Adipocyte (in vitro differentiated cells): ENCODE results near the gene MYH16.

Experiments
- DNase-seq: peaks from one replicate; pipeline ENCODE4 v3.0.0-alpha.2; 2015; ENCODE audit warnings: low read depth
- H3K27me3 ChIP-seq: replicated peaks from 2 replicates; pipeline ENCODE4 v1.7.0; 2013; ENCODE audit warnings: mild to moderate bottlenecking, low read length, moderate library complexity; ENCODE audit not compliant: control insufficient read depth, insufficient read depth
- H3K36me3 ChIP-seq: 2 replicates; pipeline ENCODE4 v1.7.0; 2013; ENCODE audit warnings: low read length, mild to moderate bottlenecking, moderate library complexity; ENCODE audit not compliant: control insufficient read depth, insufficient read depth, severe bottlenecking
- H3K4me1 ChIP-seq: 2 replicates; pipeline ENCODE4 v1.7.0; 2013; ENCODE audit warnings: mild to moderate bottlenecking, low read length, moderate library complexity; ENCODE audit not compliant: control insufficient read depth, insufficient read depth
- H3K4me3 ChIP-seq: 2 replicates; pipeline ENCODE4 v1.7.0; 2013; ENCODE audit warnings: mild to moderate bottlenecking, low read length, moderate library complexity
- H3K9ac ChIP-seq: 2 replicates; pipeline ENCODE4 v1.7.0; 2013; ENCODE audit warnings: mild to moderate bottlenecking, low read length, moderate library complexity
- H3K9me3 ChIP-seq: 2 replicates; pipeline ENCODE4 v1.7.0; 2013; ENCODE audit warnings: mild to moderate bottlenecking, low read length, moderate library complexity; ENCODE audit not compliant: control insufficient read depth

The MYH16 gene

DNA sequence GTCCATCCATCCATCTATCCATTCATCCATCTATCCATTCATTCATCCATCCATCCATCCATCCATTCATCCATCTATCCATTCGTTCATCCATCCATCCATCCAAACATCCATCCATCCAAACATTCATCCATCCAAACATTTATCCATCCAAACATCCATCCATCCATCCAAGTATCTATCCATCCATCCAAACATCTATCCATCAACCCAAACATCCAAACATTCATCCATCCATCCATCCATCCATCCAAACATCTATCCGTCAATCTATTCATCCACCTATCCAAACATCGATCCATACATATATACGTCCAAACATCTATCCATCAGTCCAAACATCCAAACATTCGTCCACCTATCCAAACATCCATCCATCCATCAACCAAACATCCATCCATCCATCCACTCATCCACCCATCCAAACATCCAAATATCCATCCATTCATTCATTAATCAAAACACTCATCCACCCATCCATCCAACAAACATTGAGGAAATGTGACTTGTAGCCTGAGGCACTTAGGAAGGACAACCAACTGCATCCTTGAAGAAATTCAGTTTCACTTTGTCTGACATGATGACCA lies 28.8 kb upstream of the MYH16 start:
- Histone ChIP-seq H3K36me3 (no peaks in the 10 kb centered on the region), H3K4me3 (no peak overlapping the region)

DNA sequence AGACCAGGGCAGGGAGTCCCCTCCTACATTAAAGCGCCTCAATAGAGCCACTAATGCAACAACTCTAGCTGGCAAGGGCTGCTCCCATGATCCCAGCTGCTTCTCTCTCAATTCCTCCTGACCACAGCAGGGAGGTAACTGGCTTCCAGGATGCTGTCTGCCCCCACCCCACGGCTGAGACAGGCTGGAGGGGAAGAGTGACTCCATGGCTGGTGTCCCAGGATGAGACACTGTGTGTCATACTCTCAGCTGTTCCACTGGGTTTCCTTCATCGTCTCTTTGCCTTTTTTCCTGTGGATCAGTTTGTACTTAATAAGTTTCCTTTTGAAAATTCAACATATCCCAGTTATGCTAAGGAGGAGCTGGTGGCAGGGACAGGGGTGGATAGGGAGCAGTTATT lies 27.7 kb upstream of the MYH16 start:
- Histone ChIP-seq H3K9me3 (no peaks in the 10 kb centered on the region), H3K4me3 (no peak overlapping the region), H3K9ac (no peak overlapping the region), H3K4me1 (peaks cover 4% of the 10 kb centered on the region), H3K36me3 (no peaks in the 10 kb centered on the region), H3K27me3 (peaks cover 4% of the 10 kb centered on the region)
- DNase-seq = peak; percentile 3

More for the DNA sequence above, 28.8 kb upstream of the MYH16 start:
- Histone ChIP-seq H3K9me3 (no peaks in the 10 kb centered on the region), H3K9ac (no peak overlapping the region), H3K27me3 (peaks cover 10% of the 10 kb centered on the region), H3K4me1 (peaks cover 3% of the 10 kb centered on the region)
- no peak for DNase-seq

DNA sequence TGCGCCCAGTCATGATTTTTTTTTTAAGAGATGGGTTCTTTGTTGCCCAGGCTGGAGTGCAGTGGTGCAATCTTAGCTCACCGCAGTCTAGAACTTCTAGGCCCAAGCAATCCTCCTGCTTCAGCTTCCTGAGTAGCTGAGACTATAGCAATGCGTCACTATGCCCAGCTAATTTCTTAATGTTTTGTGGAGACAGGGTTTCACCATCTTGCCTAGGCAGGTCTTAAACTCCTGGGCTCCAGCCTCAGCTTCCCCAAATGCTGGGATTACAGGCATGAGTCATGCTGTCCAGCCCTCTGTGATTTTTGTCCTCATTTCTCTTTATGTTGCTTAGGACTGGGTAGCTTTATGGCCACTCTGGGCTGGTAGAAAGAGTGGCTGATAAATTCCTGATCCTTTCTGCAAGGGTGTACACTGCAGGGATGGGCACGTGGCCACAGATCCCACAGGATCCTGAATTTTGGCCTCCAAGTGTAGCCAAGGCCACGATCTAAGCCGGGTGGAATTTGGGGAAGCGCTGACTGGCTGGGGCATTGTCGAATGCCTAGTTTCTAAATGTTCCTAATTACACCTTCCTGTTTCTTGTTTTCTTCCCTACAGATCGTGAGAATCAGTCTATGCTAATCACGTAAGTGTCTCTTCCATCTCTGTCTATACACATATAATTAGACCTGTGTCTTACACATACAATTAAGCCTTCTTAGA lies 24.1 kb upstream of the MYH16 start:
- Histone ChIP-seq H3K27me3 (peaks cover 20% of the 10 kb centered on the region), H3K36me3 (no peaks in the 10 kb centered on the region), H3K4me3 (no peak overlapping the region), H3K9me3 (no peaks in the 10 kb centered on the region), H3K9ac (no peak overlapping the region), H3K4me1 (peaks cover 4% of the 10 kb centered on the region)
- no peak for DNase-seq

DNA sequence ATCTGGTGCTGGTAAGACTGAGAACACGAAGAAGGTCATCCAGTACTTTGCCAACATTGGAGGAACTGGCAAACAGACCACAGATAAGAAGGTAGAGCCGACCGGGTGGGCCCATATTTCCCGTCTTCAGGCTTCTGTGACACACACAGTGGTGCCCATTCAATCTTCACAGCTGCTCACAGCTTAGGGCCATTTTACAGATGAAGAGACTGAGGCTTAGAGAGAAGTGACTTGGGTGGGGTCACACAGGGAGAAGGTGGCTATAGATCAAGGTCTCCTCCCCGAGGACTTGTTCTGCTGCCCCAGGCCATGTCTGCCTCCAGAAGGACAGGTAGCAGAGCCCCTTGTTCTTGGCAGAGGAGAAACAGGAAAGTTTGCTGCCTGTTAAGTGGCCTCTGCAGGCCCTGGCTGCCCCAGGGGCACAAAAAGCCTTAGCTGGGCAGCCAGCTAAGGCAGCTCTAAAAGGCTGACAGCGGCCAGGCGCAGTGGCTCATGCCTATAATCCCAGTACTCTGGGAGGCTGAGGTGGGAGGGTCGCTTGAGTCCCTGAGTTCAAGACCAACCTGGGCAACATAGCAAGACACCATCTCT lies 22.6 kb upstream of the MYH16 start:
- Histone ChIP-seq H3K9me3 (no peaks in the 10 kb centered on the region), H3K36me3 (no peaks in the 10 kb centered on the region), H3K4me1 (peaks cover 4% of the 10 kb centered on the region), H3K4me3 (no peak overlapping the region), H3K27me3 (peaks cover 30% of the 10 kb centered on the region), H3K9ac (no peak overlapping the region)
- DNase-seq = no peak

DNA sequence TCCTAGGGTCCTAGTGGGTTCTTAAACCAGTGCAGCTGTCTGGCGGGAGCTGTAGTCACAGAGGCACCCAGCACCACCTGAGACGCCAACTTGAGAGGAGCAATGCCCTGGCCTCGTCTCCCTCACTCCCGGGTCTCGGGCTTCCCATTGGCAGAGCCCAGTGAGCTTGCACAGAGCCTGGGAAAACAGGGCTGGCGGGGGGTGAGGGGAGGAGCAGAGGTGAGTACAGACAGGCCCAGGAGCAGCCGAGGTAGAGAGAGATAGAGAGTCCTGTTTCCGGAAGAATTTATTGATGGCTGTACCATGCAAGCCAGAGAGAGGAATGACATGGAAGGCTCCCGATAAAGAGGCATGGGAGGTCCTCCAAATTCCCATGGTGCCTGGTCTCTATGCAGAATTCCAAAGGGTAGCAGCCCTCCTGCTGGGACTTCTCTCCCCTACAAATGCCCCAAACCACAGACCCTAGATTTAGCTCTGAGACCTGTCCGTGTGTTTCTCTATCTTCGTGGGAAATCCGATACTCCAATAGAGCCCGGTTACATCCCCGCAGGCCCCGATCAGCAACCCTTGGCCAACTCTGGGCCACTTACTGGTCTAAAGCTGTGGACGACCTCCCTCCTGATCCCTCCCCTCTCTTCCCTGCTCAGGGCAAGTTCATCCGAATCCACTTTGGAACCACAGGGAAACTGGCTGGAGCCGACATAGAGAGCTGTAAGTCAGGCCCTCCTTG lies 20.3 kb upstream of the MYH16 start:
- Histone ChIP-seq H3K9ac (no peak overlapping the region), H3K9me3 (no peaks in the 10 kb centered on the region), H3K4me1 (peaks cover 9% of the 10 kb centered on the region), H3K4me3 (no peak overlapping the region), H3K36me3 (no peaks in the 10 kb centered on the region), H3K27me3 (peaks cover 30% of the 10 kb centered on the region)
- no peak for DNase-seq

DNA sequence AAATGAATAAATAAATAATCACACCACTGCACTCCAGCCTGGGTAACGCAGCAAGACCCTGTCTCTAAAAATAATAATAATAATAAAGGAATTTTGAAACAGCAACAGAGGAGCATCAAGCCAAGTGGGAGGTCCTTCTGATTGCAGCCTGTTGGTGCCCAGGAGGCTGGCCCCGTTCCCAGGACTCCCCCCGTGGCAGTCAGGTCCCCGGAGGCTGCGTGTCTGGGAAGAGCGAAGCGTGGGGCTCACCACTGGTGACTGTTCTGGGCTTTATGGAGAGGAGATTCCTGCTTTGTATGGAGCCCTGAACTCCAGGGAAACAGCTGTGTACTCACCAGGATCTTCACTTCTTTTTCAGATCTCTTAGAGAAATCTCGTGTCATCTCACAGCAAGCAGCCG lies 19.3 kb upstream of the MYH16 start:
- Histone ChIP-seq H3K4me1 (peaks cover 9% of the 10 kb centered on the region), H3K27me3 (peaks cover 30% of the 10 kb centered on the region), H3K4me3 (no peak overlapping the region), H3K9ac (no peak overlapping the region), H3K36me3 (no peaks in the 10 kb centered on the region), H3K9me3 (no peaks in the 10 kb centered on the region)
- no peak for DNase-seq

DNA sequence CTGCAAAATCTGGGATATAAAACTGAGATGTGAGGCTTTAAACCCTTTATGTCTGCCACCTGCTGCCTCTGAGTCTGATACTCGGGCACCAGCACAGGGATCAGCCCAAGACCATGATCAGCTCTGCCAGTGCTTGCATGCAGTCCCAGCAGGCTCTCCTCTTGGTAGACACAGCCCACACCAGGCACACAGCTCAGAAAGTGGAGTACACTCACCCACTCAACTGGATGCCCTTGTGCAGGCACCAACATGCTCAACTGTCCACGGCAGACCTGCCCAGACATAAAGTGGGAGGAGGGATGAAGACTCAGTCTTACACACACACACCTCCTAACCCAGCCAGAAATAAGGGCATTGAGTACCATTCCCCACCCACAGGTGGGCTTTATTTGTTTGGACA lies 18.2 kb upstream of the MYH16 start:
- H3K27me3 ChIP-seq = peaks cover 30% of the 10 kb centered on the region
- DNase-seq = no peak
- H3K36me3 ChIP-seq = no peaks in the 10 kb centered on the region

GRCh38 chr7:99255463-99255862 lies 17.2 kb upstream of the MYH16 start:
- no peak for DNase-seq

More for the DNA sequence above, 18.2 kb upstream of the MYH16 start:
- H3K9ac ChIP-seq = no peak overlapping the region
- peaks cover 5% of the 10 kb centered on the region for H3K9me3 ChIP-seq
- H3K4me3 ChIP-seq = no peak overlapping the region
- H3K4me1 ChIP-seq = peaks cover 6% of the 10 kb centered on the region

DNA sequence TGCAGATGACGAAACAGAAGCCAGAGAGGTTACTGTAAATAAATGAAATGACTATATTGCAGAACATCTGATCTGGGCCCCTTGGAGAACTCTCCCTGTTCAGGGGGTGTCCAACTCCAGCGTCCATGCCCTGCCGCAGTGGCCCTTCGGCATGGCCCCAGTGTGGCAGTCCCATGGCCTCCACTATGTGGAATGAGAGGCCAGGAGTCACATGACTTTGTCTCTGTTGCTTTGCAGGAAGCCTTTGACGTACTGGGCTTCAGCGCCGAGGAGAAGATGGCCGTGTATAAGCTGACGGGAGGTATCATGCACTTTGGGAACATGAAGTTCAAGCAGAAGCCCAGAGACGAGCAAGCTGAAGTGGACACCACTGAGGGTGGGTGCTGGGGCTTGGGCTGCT lies 15.6 kb upstream of the MYH16 start:
- Histone ChIP-seq H3K4me3 (no peak overlapping the region), H3K9me3 (peaks cover 5% of the 10 kb centered on the region), H3K4me1 (peaks cover 6% of the 10 kb centered on the region), H3K27me3 (peaks cover 18% of the 10 kb centered on the region), H3K36me3 (no peaks in the 10 kb centered on the region), H3K9ac (no peak overlapping the region)
- no peak for DNase-seq

More at GRCh38 chr7:99255463-99255862, 17.2 kb upstream of the MYH16 start:
- H3K36me3 ChIP-seq = no peaks in the 10 kb centered on the region
- H3K9me3 ChIP-seq = peaks cover 5% of the 10 kb centered on the region
- peaks cover 30% of the 10 kb centered on the region for H3K27me3 ChIP-seq
- no peak overlapping the region for H3K9ac ChIP-seq
- H3K4me3 ChIP-seq = no peak overlapping the region
- peaks cover 6% of the 10 kb centered on the region for H3K4me1 ChIP-seq

- Histone ChIP-seq H3K27me3 (peaks cover 13% of the 10 kb centered on the region), H3K36me3 (no peaks in the 10 kb centered on the region), H3K9ac (no peak overlapping the region), H3K4me3 (no peak overlapping the region), H3K9me3 (peaks cover 5% of the 10 kb centered on the region), H3K4me1 (peaks cover 6% of the 10 kb centered on the region)
- no peak for DNase-seq
Observed at GRCh38 chr7:99257675-99258074, 15.0 kb upstream of the MYH16 start.

GRCh38 chr7:99258501-99258900 lies 14.1 kb upstream of the MYH16 start:
- no peak overlapping the region for H3K9ac ChIP-seq
- DNase-seq = no peak
- H3K36me3 ChIP-seq = no peaks in the 10 kb centered on the region
- H3K4me1 ChIP-seq = peaks cover 6% of the 10 kb centered on the region
- H3K27me3 ChIP-seq = peaks cover 15% of the 10 kb centered on the region
- H3K4me3 ChIP-seq = no peak overlapping the region
- H3K9me3 ChIP-seq = peaks cover 5% of the 10 kb centered on the region
